Ureter (tissue), 1 donor: ENCODE results near the gene PHF23. TPM values are rescaled to one million over a fixed set of nuclear protein-coding genes. Genes with fewer than 3 reads are reported as not detected.

ENCODE experiments used
- DNase-seq: peaks from one replicate; pipeline ENCODE4 v3.0.0-alpha.2; 2020; ENCODE audit warnings: low spot score
- total RNA-seq: library from RNA; stranded (reverse); gene quantifications from one replicate; pipeline ENCODE4 v1.2.4, GENCODE V29; 2023
- donor health status: DM: yes; HTN: yes; CAD: no.

PHF23 gene
- total RNA-seq, 1 donor from 2014 or later = 37.6 TPM

GRCh38 chr17:7203391-7203790 is 35.9 kb downstream of the PHF23 start:
- no peak for DNase-seq

GRCh38 chr17:7196651-7197401 is 42.4 kb downstream of the PHF23 start:
- no peak for DNase-seq

GRCh38 chr17:7195971-7196370 is 43.3 kb downstream of the PHF23 start:
- no peak for DNase-seq

GRCh38 chr17:7192271-7192937 is 46.9 kb downstream of the PHF23 start:
- DNase-seq = no peak

- DNase-seq = no peak
Measured at GRCh38 chr17:7191571-7192270, 47.5 kb downstream of the PHF23 start.

- DNase-seq = no peak
Measured at GRCh38 chr17:7191069-7191468, 48.2 kb downstream of the PHF23 start.

- no peak for DNase-seq
Measured at GRCh38 chr17:7190276-7190917, 48.9 kb downstream of the PHF23 start.

GRCh38 chr17:7186241-7186640 is 53.0 kb downstream of the PHF23 start:
- no peak for DNase-seq

Other genes with a start within 250 kb of the PHF23 start
- 1.9 TPM for gene ALOX12, start 243.4 kb downstream of the PHF23 start, total RNA-seq
- gene RNASEK, start 226.8 kb downstream of the PHF23 start, total RNA-seq = 151 TPM
- 21.6 TPM for gene BCL6B, start 216.4 kb downstream of the PHF23 start, total RNA-seq
- gene SLC16A13, start 203.4 kb downstream of the PHF23 start, total RNA-seq = 6.7 TPM
- gene SLC16A11, start 195.4 kb downstream of the PHF23 start, total RNA-seq = 2.8 TPM
- 5.1 TPM for gene CLEC10A, start 159.2 kb downstream of the PHF23 start, total RNA-seq
- not detected for gene ASGR2, start 124.6 kb downstream of the PHF23 start, total RNA-seq
- gene ASGR1, start 60.1 kb downstream of the PHF23 start, total RNA-seq = 2.6 TPM
- 26.8 TPM for gene DLG4, start 19.6 kb downstream of the PHF23 start, total RNA-seq
- gene ACADVL, start 19.5 kb downstream of the PHF23 start, total RNA-seq = 855 TPM
- 38.4 TPM for gene DVL2, start 4.9 kb downstream of the PHF23 start, total RNA-seq
- gene GABARAP, start 3.0 kb upstream of the PHF23 start, total RNA-seq = 453 TPM
- 116 TPM for gene CTDNEP1, start 12.3 kb upstream of the PHF23 start, total RNA-seq
- gene ELP5, start 12.8 kb upstream of the PHF23 start, total RNA-seq = 46.3 TPM
- gene CLDN7, start 23.0 kb upstream of the PHF23 start, total RNA-seq = 157 TPM
- 11.2 TPM for gene SLC2A4, start 42.3 kb upstream of the PHF23 start, total RNA-seq
- gene YBX2, start 55.2 kb upstream of the PHF23 start, total RNA-seq = not detected
- 425 TPM for gene EIF5A, start 68.2 kb upstream of the PHF23 start, total RNA-seq
- 67.6 TPM for gene GPS2, start 75.9 kb upstream of the PHF23 start, total RNA-seq
- 49.6 TPM for gene NEURL4, start 89.9 kb upstream of the PHF23 start, total RNA-seq
- 12.7 TPM for gene ACAP1, start 97.1 kb upstream of the PHF23 start, total RNA-seq
- gene KCTD11, start 112.7 kb upstream of the PHF23 start, total RNA-seq = 11.5 TPM
- not detected for gene TMEM95, start 115.7 kb upstream of the PHF23 start, total RNA-seq
- 12.3 TPM for gene TNK1, start 141.6 kb upstream of the PHF23 start, total RNA-seq
- gene PLSCR3, start 155.1 kb upstream of the PHF23 start, total RNA-seq = 43.0 TPM
- gene TMEM256, start 164.6 kb upstream of the PHF23 start, total RNA-seq = 115 TPM
- gene NLGN2, start 168.4 kb upstream of the PHF23 start, total RNA-seq = 22.3 TPM
- not detected for gene SPEM1, start 180.9 kb upstream of the PHF23 start, total RNA-seq
- not detected for gene SPEM2, start 186.2 kb upstream of the PHF23 start, total RNA-seq
- not detected for gene SPEM3, start 189.4 kb upstream of the PHF23 start, total RNA-seq
- 8.1 TPM for gene TMEM102, start 196.0 kb upstream of the PHF23 start, total RNA-seq
- 3.5 TPM for gene FGF11, start 200.1 kb upstream of the PHF23 start, total RNA-seq
- gene CHRNB1, start 205.6 kb upstream of the PHF23 start, total RNA-seq = 6.8 TPM
- 65.5 TPM for gene ZBTB4, start 240.2 kb upstream of the PHF23 start, total RNA-seq
- gene SLC35G6, start 242.0 kb upstream of the PHF23 start, total RNA-seq = not detected
- 151 TPM for gene POLR2A, start 244.9 kb upstream of the PHF23 start, total RNA-seq